Measurements from ENCODE around the gene PAFAH2.

DNA sequence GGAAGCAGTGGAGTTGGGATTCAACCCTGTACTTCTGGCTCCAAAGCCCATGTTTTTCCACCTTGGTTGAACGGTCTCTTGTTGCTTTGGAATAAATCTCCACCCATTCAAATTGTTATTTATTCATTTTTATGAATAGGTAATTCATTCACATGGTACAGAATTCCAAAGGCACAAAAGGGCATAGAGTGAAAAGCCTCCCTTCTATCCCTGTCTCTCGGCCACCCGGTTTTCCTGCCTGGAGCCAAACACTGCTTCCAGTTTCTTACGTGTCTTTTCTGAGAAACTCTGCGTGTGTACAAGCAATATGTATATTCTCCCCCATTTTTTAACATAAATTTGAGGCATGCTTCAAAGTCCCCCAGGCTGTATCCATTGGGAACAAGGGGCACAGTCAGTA, 27.7 kb upstream of the PAFAH2 start:
- TF ChIP-seq, protein P1, sequence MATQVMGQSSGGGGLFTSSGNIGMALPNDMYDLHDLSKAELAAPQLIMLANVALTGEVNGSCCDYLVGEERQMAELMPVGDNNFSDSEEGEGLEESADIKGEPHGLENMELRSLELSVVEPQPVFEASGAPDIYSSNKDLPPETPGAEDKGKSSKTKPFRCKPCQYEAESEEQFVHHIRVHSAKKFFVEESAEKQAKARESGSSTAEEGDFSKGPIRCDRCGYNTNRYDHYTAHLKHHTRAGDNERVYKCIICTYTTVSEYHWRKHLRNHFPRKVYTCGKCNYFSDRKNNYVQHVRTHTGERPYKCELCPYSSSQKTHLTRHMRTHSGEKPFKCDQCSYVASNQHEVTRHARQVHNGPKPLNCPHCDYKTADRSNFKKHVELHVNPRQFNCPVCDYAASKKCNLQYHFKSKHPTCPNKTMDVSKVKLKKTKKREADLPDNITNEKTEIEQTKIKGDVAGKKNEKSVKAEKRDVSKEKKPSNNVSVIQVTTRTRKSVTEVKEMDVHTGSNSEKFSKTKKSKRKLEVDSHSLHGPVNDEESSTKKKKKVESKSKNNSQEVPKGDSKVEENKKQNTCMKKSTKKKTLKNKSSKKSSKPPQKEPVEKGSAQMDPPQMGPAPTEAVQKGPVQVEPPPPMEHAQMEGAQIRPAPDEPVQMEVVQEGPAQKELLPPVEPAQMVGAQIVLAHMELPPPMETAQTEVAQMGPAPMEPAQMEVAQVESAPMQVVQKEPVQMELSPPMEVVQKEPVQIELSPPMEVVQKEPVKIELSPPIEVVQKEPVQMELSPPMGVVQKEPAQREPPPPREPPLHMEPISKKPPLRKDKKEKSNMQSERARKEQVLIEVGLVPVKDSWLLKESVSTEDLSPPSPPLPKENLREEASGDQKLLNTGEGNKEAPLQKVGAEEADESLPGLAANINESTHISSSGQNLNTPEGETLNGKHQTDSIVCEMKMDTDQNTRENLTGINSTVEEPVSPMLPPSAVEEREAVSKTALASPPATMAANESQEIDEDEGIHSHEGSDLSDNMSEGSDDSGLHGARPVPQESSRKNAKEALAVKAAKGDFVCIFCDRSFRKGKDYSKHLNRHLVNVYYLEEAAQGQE (IDR thresholded peaks at IDR 0.05; ENCODE audit: insufficient replicate concordance, low read depth): no peak
- TF ChIP-seq POLR2AphosphoS5 (IDR thresholded peaks at IDR 0.05; ENCODE audit: low read depth): no peak
- TF ChIP-seq, protein P2, sequence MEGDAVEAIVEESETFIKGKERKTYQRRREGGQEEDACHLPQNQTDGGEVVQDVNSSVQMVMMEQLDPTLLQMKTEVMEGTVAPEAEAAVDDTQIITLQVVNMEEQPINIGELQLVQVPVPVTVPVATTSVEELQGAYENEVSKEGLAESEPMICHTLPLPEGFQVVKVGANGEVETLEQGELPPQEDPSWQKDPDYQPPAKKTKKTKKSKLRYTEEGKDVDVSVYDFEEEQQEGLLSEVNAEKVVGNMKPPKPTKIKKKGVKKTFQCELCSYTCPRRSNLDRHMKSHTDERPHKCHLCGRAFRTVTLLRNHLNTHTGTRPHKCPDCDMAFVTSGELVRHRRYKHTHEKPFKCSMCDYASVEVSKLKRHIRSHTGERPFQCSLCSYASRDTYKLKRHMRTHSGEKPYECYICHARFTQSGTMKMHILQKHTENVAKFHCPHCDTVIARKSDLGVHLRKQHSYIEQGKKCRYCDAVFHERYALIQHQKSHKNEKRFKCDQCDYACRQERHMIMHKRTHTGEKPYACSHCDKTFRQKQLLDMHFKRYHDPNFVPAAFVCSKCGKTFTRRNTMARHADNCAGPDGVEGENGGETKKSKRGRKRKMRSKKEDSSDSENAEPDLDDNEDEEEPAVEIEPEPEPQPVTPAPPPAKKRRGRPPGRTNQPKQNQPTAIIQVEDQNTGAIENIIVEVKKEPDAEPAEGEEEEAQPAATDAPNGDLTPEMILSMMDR (IDR thresholded peaks at IDR 0.05; ENCODE audit: insufficient read depth, low read length): no peak
- TF ChIP-seq SPI1 (IDR thresholded peaks at IDR 0.05; ENCODE audit: borderline replicate concordance, low read depth): no peak
- TF ChIP-seq GABPA (IDR thresholded peaks at IDR 0.05; ENCODE audit: low read depth): no peak

Data from HL-60 (cell line).